GM20431 (cell line): ENCODE data around the gene ZKSCAN1.
"Not testable (repeated sequence)": the region's sequence is repeated elsewhere in the genome, so short reads cannot be mapped to it uniquely, and the experiment has no call there.

Experiments
- in situ Hi-C: fragments of 300-500 bp; cut with MseI, MboI; formaldehyde crosslinking; loops from one replicate; pipeline ENCODE4 v1.15.0; 2020; ENCODE audit warnings: low sequenced_read_pairs; ENCODE audit not compliant: unreplicated experiment

ZKSCAN1 gene

GRCh38 chr7:99997545-99998137 lies 17.8 kb upstream of the ZKSCAN1 start:
- in situ Hi-C loops = no loop called here

- in situ Hi-C loops = no loop called here
Observed at GRCh38 chr7:100000239-100000638, 15.2 kb upstream of the ZKSCAN1 start.

GRCh38 chr7:100003711-100004661 lies 11.4 kb upstream of the ZKSCAN1 start:
- in situ Hi-C loops = no loop called here

- in situ Hi-C loops = no loop called here
Observed at GRCh38 chr7:100007887-100008286, 7.5 kb upstream of the ZKSCAN1 start.

- in situ Hi-C loops = no loop called here
Observed at GRCh38 chr7:100008525-100008924, 6.9 kb upstream of the ZKSCAN1 start.

- in situ Hi-C loops = not testable (repeated sequence)
Observed at GRCh38 chr7:100009952-100010351, 5.4 kb upstream of the ZKSCAN1 start.

GRCh38 chr7:100010901-100011300 lies 4.5 kb upstream of the ZKSCAN1 start:
- in situ Hi-C loops = no loop called here

GRCh38 chr7:100011516-100011915 lies 3.9 kb upstream of the ZKSCAN1 start:
- in situ Hi-C loops = no loop called here

GRCh38 chr7:100012385-100013327 lies 2.7 kb upstream of the ZKSCAN1 start:
- in situ Hi-C loops = not testable (repeated sequence)

- in situ Hi-C loops = no loop called here
Observed at GRCh38 chr7:100013328-100013676, 2.1 kb upstream of the ZKSCAN1 start.

- in situ Hi-C loops = no loop called here
Observed at GRCh38 chr7:100016215-100016901, 962 bp downstream of the ZKSCAN1 start.

GRCh38 chr7:100017300-100017699 lies 1.9 kb downstream of the ZKSCAN1 start:
- in situ Hi-C loops = no loop called here

GRCh38 chr7:100017875-100018274 lies 2.5 kb downstream of the ZKSCAN1 start:
- in situ Hi-C loops = no loop called here

- in situ Hi-C loops = no loop called here
Observed at GRCh38 chr7:100019908-100020307, 4.5 kb downstream of the ZKSCAN1 start.

GRCh38 chr7:100021297-100021696 lies 5.9 kb downstream of the ZKSCAN1 start:
- in situ Hi-C loops = no loop called here

GRCh38 chr7:100022621-100023020 lies 7.2 kb downstream of the ZKSCAN1 start:
- in situ Hi-C loops = no loop called here

- in situ Hi-C loops = no loop called here
Observed at GRCh38 chr7:100023526-100023925, 8.1 kb downstream of the ZKSCAN1 start.

GRCh38 chr7:100024020-100024619 lies 8.7 kb downstream of the ZKSCAN1 start:
- in situ Hi-C loops = no loop called here

GRCh38 chr7:100027197-100027596 lies 11.8 kb downstream of the ZKSCAN1 start:
- in situ Hi-C loops = no loop called here
